HL-60 (cell line): Measurements from ENCODE around the gene AVP.
"Not testable (repeated sequence)": the region's sequence is repeated elsewhere in the genome, so short reads cannot be mapped to it uniquely, and the experiment has no call there.

Source experiments
- DNase-seq, 2 experiments: peaks; one replicate each; pipeline ENCODE4 v3.0.0-alpha.2; 2010 to 2020; ENCODE audit warnings: low read depth in 1 of 2, low spot score in 1 of 2
- H3K27ac ChIP-seq: fragments of 250-450 bp; sonication (Bioruptor Pico); replicated peaks from 2 replicates; pipeline ENCODE4 v1.5.1; 2020; ENCODE audit warnings: mild to moderate bottlenecking, moderate library complexity
- H3K27me3 ChIP-seq: fragments of 250-450 bp; sonication (Bioruptor Pico); 2 replicates; pipeline ENCODE4 v1.5.1; 2021; ENCODE audit warnings: mild to moderate bottlenecking, moderate library complexity; ENCODE audit not compliant: insufficient read depth, poor library complexity, severe bottlenecking
- H3K4me3 ChIP-seq: replicated peaks from 2 replicates; pipeline ENCODE4 v1.5.1; 2011; ENCODE audit warnings: mild to moderate bottlenecking, control low read depth, low read length; ENCODE audit not compliant: insufficient read depth
- GABPA ChIP-seq: IDR thresholded peaks from 2 replicates; pipeline ENCODE4 v1.6.1; 2012; ENCODE audit warnings: low read depth
- POLR2AphosphoS5 ChIP-seq: IDR thresholded peaks from 2 replicates; pipeline ENCODE4 v1.6.1; 2012; ENCODE audit warnings: low read depth
- SPI1 ChIP-seq: IDR thresholded peaks from 2 replicates; pipeline ENCODE4 v1.6.1; 2012; ENCODE audit warnings: low read depth, mild to moderate bottlenecking, borderline replicate concordance
- TF ChIP-seq, protein P1 (sequence below): IDR thresholded peaks from 2 replicates; pipeline ENCODE4 v1.6.1; 2012; ENCODE audit warnings: low read depth; ENCODE audit not compliant: insufficient replicate concordance
- TF ChIP-seq, protein P2 (sequence below): IDR thresholded peaks from one replicate; pipeline ENCODE4 v1.5.1; 2011; ENCODE audit warnings: low read length, control low read depth, inconsistent platforms; ENCODE audit not compliant: insufficient read depth

AVP gene

DNA sequence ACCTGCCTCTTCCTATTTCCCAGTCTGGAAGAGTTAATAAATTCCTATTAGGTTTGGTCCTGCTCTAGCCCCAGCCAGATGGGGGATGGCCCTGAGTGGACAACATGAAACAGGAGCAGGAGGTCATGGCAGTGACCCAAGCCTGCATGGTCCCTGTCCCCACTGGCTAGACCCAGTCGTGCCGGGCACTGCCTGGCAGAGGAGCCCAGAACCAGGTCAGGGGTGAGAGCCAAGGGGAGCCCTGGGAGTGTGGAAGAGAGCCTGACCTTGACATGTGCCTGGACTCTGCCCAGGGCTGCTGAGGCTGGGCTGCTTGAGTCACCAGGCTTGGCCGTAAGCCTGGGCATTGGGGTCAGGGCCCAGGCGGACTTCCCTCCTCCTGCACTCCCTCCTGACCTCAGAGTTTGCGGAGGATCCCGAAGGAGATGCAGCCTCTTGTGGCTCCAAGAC, 3.6 kb downstream of the AVP start:
- Histone ChIP-seq H3K27me3 (peaks cover 13% of the 10 kb centered on the region), H3K4me3 (no peak overlapping the region), H3K27ac (no peak overlapping the region)
- TF ChIP-seq GABPA (no peak), POLR2AphosphoS5 (no peak), SPI1 (no peak)
- TF ChIP-seq, protein P1, sequence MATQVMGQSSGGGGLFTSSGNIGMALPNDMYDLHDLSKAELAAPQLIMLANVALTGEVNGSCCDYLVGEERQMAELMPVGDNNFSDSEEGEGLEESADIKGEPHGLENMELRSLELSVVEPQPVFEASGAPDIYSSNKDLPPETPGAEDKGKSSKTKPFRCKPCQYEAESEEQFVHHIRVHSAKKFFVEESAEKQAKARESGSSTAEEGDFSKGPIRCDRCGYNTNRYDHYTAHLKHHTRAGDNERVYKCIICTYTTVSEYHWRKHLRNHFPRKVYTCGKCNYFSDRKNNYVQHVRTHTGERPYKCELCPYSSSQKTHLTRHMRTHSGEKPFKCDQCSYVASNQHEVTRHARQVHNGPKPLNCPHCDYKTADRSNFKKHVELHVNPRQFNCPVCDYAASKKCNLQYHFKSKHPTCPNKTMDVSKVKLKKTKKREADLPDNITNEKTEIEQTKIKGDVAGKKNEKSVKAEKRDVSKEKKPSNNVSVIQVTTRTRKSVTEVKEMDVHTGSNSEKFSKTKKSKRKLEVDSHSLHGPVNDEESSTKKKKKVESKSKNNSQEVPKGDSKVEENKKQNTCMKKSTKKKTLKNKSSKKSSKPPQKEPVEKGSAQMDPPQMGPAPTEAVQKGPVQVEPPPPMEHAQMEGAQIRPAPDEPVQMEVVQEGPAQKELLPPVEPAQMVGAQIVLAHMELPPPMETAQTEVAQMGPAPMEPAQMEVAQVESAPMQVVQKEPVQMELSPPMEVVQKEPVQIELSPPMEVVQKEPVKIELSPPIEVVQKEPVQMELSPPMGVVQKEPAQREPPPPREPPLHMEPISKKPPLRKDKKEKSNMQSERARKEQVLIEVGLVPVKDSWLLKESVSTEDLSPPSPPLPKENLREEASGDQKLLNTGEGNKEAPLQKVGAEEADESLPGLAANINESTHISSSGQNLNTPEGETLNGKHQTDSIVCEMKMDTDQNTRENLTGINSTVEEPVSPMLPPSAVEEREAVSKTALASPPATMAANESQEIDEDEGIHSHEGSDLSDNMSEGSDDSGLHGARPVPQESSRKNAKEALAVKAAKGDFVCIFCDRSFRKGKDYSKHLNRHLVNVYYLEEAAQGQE, result no peak
- TF ChIP-seq, protein P2, sequence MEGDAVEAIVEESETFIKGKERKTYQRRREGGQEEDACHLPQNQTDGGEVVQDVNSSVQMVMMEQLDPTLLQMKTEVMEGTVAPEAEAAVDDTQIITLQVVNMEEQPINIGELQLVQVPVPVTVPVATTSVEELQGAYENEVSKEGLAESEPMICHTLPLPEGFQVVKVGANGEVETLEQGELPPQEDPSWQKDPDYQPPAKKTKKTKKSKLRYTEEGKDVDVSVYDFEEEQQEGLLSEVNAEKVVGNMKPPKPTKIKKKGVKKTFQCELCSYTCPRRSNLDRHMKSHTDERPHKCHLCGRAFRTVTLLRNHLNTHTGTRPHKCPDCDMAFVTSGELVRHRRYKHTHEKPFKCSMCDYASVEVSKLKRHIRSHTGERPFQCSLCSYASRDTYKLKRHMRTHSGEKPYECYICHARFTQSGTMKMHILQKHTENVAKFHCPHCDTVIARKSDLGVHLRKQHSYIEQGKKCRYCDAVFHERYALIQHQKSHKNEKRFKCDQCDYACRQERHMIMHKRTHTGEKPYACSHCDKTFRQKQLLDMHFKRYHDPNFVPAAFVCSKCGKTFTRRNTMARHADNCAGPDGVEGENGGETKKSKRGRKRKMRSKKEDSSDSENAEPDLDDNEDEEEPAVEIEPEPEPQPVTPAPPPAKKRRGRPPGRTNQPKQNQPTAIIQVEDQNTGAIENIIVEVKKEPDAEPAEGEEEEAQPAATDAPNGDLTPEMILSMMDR, result no peak
- no peak for DNase-seq

DNA sequence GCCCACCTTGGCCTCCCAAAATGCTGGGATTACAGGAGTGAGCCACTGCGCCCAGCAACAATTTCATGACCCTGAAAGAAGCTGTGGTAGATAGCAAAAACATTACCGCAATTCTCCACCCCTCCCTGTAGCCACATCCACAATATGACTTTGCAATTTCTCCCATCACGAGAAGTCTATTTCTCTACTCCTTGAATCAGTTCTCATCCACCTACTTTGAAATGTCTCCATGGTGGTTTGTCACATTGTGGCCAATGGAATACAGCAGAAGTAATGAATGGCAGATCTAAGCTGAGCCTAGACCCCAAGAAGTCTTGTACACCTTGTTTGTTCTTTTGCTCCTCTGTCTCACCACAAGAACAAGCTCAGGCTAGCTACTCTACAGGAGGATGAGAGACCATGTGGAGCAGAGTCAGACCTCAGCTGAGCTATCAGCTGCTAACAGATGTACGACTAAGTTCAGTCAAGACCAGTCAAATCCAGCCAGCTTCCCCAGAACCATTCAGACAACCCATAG, 6.8 kb downstream of the AVP start:
- TF ChIP-seq GABPA (no peak), SPI1 (no peak), POLR2AphosphoS5 (no peak)
- TF ChIP-seq, protein P2, result no peak
- TF ChIP-seq, protein P1, result no peak
- H3K27me3 ChIP-seq, result peaks cover 7% of the 10 kb centered on the region
- DNase-seq, result peak in 1 of 2 experiments; percentile 52

DNA sequence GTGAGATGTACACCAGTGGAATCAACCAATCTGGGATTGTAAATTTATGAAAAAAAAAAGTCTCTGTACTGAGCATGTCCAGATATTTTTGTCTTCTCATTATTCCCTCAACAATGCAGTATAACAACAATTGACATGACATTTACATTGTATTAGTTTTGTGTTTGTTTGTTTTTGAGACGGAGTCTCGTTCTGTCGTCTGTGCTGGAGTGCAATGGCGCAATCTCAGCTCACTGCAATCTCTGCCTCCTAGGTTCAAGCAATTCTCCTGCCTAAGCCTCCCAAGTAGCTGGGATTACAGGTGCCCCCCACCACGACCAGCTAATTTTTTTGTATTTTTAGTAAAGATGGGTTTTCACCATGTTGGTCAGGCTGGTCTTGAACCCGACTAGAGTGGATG, 9.2 kb downstream of the AVP start:
- not testable (repeated sequence) for H3K4me3 ChIP-seq, H3K27ac ChIP-seq, DNase-seq, H3K27me3 ChIP-seq

More for the DNA sequence above, 6.8 kb downstream of the AVP start:
- H3K27ac ChIP-seq, result peak overlapping the region; percentile 40; the same call in 1 of the 2 replicates
- no peak overlapping the region for H3K4me3 ChIP-seq

DNA sequence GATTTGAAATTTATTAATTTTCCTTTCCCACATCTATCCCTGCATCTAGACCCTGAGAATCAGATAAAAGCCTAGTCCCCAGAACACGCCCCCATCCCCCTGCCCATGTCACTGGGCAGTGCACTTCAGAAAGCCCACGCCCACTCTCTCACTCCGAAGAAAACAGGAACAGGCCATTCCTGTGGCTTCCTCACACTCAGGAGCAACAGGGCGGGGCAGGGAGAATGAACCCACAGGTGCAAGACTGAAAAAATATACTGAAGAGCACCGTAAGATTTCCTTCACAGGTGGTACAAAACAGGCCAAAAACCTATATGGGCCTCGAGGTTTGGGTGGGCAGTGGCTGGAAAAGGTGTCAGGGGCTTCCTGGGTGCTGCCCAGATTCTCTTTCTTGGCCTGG, 9.7 kb downstream of the AVP start:
- no peak for DNase-seq
- TF ChIP-seq SPI1 (peak; percentile 78), POLR2AphosphoS5 (no peak)
- no peak overlapping the region for H3K27ac ChIP-seq
- peaks cover 2% of the 10 kb centered on the region for H3K27me3 ChIP-seq
- no peak overlapping the region for H3K4me3 ChIP-seq

DNA sequence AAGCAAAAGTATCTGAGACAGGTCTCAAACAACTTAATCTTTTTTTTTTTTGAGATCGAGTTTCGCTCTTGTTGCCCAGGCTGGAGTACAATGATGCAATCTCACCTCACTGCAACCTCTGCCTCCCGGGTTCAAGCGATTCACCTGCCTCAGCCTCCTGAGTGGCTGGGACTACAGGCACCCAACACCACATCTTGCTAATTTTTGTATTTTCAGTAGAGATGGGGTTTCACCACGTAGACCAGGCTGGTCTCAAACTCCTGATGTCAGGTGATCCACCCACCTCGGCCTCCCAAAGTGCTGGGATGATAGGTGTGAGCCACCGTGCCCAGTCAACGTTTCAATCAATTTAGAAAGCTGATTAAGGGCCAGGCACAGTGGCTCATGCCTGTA, 11.3 kb downstream of the AVP start:
- not testable (repeated sequence) for H3K4me3 ChIP-seq, DNase-seq, H3K27ac ChIP-seq, H3K27me3 ChIP-seq
